Right atrium auricular region (tissue), 2 donors: ENCODE measurements around the gene TAC3. TPM values are rescaled to one million over a fixed set of nuclear protein-coding genes. Genes with fewer than 3 reads are reported as not detected.

ENCODE experiments used
- DNase-seq: peaks from one replicate; pipeline ENCODE4 v3.0.0-alpha.2; 2019; ENCODE audit warnings: low spot score
- H3K27ac ChIP-seq, 2 donors: fragments of 200-600 bp; sonication (generic); 1 replicate in 1 of 2; 2 replicates in 1 of 2; pipeline ENCODE4 v1.5.1; 2016 to 2019
- H3K27me3 ChIP-seq, 2 donors: fragments of 200-600 bp; sonication (generic); one replicate each; pipeline versions ENCODE4 v1.5.1 to v1.6.0; 2017 to 2019
- H3K36me3 ChIP-seq: fragments of 200-600 bp; sonication (generic); one replicate; pipeline ENCODE4 v1.5.1; 2016
- H3K4me1 ChIP-seq, 2 donors: fragments of 200-600 bp; sonication (generic); one replicate each; pipeline versions ENCODE4 v1.5.1 to v1.6.0; 2017 to 2019
- H3K4me3 ChIP-seq, 2 donors: fragments of 200-600 bp; sonication (generic); 1 replicate in 1 of 2; 2 replicates in 1 of 2; pipeline ENCODE4 v1.5.1; 2017 to 2019; ENCODE audit warnings: mild to moderate bottlenecking in 1 of 2, moderate library complexity in 1 of 2
- H3K9me3 ChIP-seq, 2 donors: fragments of 200-600 bp; sonication (generic); one replicate each; pipeline ENCODE4 v1.5.1; 2019
- total RNA-seq, 2 donors: library from RNA; depleted of rRNA; stranded (reverse); fragments of >200 nt; gene quantifications; one replicate each; pipeline ENCODE4 v1.1.0, GENCODE V29; 2016
- TF ChIP-seq, protein P1 (sequence below), 2 donors: fragments of 200-600 bp; sonication (generic); IDR thresholded peaks; one replicate each; pipeline ENCODE4 v1.5.1; 2019; ENCODE audit warnings: antibody characterized with exemption in 2 of 2

The TAC3 gene
- total RNA-seq, 2 donors from 2014 or later, result not detected

GRCh38 chr12:57040750-57041149, 24.4 kb upstream of the TAC3 start:
- Histone ChIP-seq H3K36me3 (no peaks in the 10 kb centered on the region), H3K4me1 (no peaks in the 10 kb centered on the region), H3K9me3 (no peaks in the 10 kb centered on the region), H3K27ac (no peak overlapping the region), H3K27me3 (no peaks in the 10 kb centered on the region), H3K4me3 (no peak overlapping the region)
- no peak for DNase-seq
- TF ChIP-seq, protein P1, sequence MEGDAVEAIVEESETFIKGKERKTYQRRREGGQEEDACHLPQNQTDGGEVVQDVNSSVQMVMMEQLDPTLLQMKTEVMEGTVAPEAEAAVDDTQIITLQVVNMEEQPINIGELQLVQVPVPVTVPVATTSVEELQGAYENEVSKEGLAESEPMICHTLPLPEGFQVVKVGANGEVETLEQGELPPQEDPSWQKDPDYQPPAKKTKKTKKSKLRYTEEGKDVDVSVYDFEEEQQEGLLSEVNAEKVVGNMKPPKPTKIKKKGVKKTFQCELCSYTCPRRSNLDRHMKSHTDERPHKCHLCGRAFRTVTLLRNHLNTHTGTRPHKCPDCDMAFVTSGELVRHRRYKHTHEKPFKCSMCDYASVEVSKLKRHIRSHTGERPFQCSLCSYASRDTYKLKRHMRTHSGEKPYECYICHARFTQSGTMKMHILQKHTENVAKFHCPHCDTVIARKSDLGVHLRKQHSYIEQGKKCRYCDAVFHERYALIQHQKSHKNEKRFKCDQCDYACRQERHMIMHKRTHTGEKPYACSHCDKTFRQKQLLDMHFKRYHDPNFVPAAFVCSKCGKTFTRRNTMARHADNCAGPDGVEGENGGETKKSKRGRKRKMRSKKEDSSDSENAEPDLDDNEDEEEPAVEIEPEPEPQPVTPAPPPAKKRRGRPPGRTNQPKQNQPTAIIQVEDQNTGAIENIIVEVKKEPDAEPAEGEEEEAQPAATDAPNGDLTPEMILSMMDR (IDR thresholded peaks at IDR 0.05), result no peak

GRCh38 chr12:57040211-57040610, 23.9 kb upstream of the TAC3 start:
- Histone ChIP-seq H3K27ac (no peak overlapping the region), H3K4me1 (no peaks in the 10 kb centered on the region), H3K27me3 (no peaks in the 10 kb centered on the region), H3K4me3 (no peak overlapping the region), H3K36me3 (no peaks in the 10 kb centered on the region), H3K9me3 (no peaks in the 10 kb centered on the region)
- TF ChIP-seq, protein P1 (IDR thresholded peaks at IDR 0.05), result no peak
- DNase-seq, result no peak

- Histone ChIP-seq H3K27me3 (no peaks in the 10 kb centered on the region), H3K27ac (no peak overlapping the region), H3K36me3 (no peaks in the 10 kb centered on the region), H3K4me3 (no peak overlapping the region), H3K4me1 (no peaks in the 10 kb centered on the region), H3K9me3 (no peaks in the 10 kb centered on the region)
- no peak for DNase-seq
- TF ChIP-seq, protein P1 (IDR thresholded peaks at IDR 0.05), result no peak
Observed at GRCh38 chr12:57039016-57039798, 22.9 kb upstream of the TAC3 start.

- H3K9me3 ChIP-seq, result no peaks in the 10 kb centered on the region
- no peak overlapping the region for H3K27ac ChIP-seq
- H3K4me3 ChIP-seq, result no peak overlapping the region
- no peaks in the 10 kb centered on the region for H3K4me1 ChIP-seq
- TF ChIP-seq, protein P1 (IDR thresholded peaks at IDR 0.05), result no peak
- DNase-seq, result no peak
- no peaks in the 10 kb centered on the region for H3K36me3 ChIP-seq
- no peaks in the 10 kb centered on the region for H3K27me3 ChIP-seq
Observed at GRCh38 chr12:57037264-57037663, 20.9 kb upstream of the TAC3 start.

DNA sequence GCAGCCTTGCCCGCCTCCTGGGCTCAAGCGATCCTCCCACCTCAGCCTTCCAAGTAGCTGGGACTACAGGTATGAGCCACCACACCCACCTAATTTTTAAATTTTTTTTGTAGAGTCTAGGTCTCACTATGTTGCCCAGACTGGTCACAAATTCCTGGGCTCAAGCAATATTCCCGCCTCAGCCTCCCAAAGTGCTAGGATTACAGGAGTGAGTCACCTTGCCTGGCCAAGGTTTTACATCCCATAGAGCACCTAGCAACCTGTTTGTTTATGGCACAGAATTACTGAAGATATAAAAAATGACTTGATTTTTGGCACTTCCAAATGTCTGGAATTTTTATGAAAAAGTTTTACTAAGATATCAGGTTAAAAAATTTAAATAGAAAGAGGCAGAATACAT, 17.1 kb upstream of the TAC3 start:
- TF ChIP-seq, protein P1 (IDR thresholded peaks at IDR 0.05), result no peak
- no peaks in the 10 kb centered on the region for H3K4me1 ChIP-seq
- H3K4me3 ChIP-seq, result no peak overlapping the region
- H3K27me3 ChIP-seq, result no peaks in the 10 kb centered on the region
- no peaks in the 10 kb centered on the region for H3K9me3 ChIP-seq
- no peak overlapping the region for H3K27ac ChIP-seq
- H3K36me3 ChIP-seq, result no peaks in the 10 kb centered on the region
- no peak for DNase-seq

DNA sequence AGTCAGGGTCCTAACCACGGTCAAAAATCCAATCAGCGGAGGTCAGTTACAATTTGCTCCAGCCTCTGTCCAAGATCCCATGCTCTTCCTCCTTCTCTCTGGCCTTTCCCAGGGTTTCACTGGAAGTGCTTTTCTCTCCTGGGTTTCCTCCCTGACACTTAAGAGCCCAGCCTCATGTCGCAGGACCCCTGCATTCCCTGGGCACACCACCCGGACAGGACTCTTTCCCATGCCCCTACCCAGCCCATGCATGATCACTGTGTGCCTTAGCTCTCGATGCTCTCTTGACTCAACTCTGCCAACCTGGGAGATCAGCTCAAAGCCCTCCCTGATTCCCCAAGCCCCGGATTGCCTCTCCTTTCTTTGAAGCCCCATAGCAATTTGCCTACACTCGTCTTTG, 15.5 kb upstream of the TAC3 start:
- Histone ChIP-seq H3K27me3 (no peaks in the 10 kb centered on the region), H3K27ac (no peak overlapping the region), H3K36me3 (no peaks in the 10 kb centered on the region), H3K4me1 (peaks cover 0 to 6% of the 10 kb centered on the region in 2 donors), H3K4me3 (no peak overlapping the region), H3K9me3 (no peaks in the 10 kb centered on the region)
- DNase-seq, result no peak
- TF ChIP-seq, protein P1 (IDR thresholded peaks at IDR 0.05), result no peak
